Kidney glomerular epithelial cell (primary cell): ENCODE results near the gene SLC1A4.
"Not testable (repeated sequence)": the region's sequence is repeated elsewhere in the genome, so short reads cannot be mapped to it uniquely, and the experiment has no call there.

ENCODE experiments used
- DNase-seq: peaks from one replicate; lab custom pipeline; 2025; lab: John Stamatoyannopoulos, UW

The SLC1A4 gene

DNA sequence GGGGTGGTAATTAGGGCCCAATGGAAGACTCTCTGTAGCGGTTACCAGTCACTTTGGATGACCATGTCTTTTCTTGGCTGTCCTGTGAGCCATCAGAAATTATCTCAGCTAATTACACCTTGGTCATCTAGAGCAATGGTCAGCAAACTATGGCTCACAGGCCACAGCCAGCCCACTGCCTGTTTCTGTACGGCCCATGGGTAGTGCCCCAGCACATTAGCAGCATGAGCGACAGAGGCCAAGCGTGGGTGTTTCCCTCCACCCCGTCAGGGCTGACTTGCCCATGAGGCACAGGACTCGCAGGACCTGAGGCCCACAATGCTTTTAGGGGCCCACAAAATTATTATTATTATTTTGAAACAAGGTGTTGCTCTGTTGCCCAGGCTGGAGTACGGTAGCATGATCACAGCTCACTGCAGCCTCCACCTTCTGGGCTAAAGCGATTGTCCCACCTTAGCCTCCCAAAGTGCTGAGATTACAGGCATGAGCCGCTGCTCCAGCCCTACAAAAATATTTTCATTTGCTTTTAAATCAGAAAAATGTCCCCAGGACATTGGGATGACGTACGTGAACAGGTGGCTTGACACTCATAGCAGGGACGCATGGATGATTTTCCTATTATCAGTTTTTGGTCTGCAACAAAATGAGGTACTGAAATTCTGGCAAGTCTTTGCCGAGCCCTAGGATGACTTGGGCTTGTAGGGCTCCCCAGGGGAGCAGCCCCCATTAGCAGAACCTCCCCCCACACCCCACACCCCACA lies 37.7 kb downstream of the SLC1A4 start:
- DNase-seq = no peak

DNA sequence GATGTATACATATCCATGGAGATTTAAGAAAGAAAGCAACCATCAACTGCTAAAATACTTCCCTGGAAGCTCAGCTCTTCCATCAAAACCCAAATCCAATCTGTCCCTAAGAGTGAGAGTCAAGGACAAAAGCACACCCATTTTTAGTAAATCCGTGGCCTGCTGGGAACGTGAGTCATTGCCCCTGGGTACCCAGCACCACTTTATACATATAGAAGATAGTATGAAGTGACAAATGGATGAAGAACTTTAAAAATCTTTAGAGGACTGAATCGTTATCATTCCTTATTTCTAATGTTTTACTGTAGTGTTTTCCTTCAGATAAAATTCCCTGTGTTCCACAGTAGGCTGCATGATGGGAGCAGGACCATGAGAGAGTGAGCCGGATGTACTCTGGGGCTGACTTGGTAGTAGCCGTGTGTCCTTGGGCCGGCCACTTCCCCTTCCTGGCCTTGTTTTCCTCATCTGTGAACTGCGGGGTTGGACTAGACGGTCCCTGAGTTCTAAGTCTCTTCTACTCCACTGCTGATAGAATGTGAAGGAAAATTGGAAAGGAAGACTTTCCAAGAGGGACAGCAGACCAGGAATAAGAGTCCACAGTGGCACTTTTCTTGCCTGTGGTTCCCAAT lies 38.5 kb downstream of the SLC1A4 start:
- no peak for DNase-seq

DNA sequence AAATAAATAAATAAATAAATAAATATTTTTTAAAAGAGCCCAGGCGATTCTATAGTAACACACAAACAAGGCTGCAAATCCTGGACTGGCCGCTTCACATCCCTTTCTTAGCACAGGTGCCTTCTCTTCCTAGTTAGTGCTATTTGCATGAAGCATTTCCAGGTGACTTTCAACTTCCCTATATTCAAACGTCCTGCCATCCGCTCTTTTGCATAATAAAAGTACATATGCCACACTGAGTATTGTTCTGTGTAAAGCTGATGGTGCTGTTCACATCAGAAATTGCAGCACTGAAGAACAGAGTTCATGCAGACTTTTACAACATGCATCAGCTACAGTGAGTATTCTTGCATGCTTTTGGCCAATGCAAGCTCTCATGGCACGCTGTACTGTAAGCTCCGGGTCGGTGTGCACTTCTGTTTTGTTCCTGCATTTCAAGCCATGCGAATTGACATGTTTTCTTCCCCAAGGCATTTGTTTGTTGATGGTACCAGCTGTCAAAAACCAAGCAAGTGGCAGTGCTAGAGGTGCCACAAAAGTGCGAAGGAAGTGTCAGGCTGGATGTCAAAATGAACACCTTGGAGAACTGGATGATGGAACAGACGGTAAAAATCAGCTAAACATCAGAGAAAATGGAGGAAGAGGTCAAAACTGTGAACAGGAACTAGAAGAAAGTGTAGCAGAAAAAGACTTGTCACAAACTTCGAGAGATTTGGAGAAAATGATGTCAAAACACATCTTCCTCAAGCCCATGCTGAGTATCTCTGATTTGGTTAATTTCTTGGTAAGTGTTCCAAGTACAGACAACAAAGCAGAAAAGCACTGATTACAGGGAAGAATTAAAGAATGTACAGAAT lies 41.5 kb downstream of the SLC1A4 start:
- DNase-seq = no peak

DNA sequence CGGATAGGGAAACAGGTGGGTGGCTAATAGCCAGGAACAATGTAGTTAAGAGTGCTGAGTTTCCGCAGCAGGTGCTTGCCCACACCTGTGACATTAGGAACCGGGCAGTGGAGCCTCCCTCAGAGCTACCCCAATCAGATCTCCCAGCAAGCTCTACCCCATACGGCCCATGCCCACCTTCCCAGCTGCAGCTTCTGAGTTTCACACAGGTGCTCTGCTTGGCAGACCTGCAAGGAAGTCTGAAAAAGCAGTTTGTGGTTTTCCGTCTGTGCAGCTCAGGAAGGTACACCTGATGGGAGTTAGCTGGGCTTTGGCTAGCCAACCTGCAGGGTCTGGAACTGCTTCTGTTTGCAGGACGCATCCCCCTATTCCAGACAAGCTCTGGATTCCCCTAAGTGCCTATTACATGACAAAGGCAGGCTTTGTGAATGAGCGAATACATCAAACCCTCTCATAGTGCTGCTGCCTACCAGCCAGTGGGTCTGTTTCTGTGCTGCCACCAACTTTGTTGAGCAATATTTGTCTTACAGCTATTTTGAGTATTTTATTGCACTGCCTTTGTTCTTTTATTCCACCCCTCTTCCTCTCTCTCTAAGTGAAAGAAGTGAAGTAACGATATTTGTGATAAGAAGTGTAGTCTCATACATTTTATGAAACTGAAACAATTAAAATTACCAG lies 42.3 kb downstream of the SLC1A4 start:
- DNase-seq = no peak

DNA sequence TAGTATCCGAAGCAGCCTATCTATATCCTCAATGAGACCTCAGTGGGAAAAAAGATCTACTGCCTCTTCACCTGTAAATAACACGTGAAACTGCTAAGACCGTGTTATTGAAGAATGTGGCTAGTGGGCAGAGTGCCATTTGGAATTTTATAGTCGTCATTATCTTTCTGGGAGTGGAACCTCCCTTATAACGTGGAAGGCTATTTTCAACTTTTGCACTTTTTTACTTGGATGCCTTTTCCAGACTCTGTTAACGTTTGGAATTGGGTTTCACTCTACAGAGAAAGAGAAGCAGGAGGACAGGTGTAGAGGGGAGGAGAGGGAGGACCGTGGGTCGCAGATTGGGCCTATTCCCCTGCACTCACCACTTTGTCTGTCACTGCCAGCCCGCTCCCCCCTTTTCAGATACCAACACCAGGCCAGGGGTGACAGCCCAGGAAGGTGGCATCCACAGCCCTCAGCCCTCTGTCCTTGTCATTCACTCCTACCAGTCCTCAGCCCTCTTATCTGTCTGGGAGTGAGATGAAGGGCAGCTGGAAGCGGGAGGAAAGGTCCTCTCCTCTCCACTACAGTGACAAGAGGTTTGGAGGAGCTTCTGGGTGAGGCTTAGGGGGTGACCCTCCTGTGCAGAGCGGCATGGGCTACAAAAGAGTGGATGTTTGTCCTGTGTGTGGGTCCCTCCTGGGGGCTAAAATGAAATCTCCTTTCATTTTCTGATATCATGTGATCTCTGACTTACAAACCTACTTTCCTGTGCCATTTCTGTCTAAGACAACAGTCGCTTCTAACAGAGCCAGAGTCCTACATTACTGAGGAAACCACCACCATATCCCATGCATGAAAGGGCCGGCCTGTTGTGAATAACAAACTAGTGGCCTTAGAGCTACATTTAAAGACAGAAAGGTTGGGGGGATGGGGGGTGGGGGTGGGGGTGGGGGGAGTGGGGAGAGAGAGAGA lies 43.1 kb downstream of the SLC1A4 start:
- DNase-seq = no peak

DNA sequence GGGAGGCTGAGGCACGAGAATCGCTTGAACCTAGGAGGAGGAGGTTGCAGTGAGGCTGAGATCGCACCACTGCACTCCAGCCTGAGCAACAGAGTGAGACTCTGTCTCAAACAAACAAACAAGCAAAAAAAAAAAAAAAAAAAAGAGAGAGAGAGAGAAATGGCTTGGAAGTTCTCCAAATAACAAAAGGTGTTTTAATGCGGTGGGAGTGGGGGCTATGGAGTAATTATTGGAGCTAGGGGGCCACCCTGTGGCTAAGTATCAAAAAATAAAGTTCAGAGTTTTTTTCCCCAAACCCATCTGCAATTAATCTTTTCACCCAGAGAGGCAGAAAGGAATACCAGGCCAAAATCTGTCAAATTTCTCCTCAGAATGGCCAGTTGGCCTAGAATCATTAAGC lies 44.0 kb downstream of the SLC1A4 start:
- DNase-seq = no peak

DNA sequence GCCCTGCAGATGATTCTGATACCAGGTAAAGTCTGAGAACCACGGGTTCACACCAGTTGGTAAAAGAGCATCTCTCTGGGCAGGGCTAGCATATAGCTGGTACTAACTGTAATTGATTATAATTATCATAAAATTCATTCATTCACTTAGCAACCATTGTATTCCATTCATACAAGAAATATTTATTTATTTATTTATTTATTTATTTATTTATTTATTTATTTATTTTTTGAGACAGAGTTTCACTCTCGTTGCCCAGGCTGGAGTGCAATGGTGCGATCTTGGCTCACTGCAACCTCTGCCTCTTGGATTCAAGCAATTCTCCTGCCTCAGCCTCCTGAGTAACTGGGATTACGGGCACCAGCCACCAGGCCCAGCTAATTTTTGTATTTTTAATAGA lies 44.5 kb downstream of the SLC1A4 start:
- DNase-seq = not testable (repeated sequence)

DNA sequence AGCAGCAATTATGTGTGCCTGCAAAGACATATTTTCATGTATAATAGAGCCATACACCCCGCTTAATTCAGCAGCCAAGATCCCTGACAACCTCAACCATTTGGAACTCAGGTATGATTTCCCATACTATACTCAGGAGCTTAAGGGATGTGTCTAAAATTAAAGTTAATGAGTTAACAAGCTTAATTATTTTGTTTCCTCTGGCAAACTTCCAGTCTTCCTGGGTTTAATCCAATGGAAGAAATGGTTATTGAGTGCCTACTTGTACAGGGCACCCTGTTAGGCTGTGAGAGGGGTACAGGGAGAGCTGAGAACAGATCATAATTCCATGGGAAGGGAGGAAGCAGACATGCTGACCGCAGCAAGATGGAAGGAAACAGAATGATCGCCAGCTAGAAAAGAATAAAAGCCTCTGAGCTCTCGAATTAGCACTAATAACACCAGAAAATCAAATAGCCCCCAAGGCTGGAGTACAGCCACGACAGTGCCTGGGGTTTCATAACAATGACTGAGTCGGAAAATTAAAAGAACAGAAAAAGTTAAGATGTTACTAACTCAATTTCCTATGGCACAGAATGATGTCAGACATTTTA lies 46.2 kb downstream of the SLC1A4 start:
- no peak for DNase-seq

DNA sequence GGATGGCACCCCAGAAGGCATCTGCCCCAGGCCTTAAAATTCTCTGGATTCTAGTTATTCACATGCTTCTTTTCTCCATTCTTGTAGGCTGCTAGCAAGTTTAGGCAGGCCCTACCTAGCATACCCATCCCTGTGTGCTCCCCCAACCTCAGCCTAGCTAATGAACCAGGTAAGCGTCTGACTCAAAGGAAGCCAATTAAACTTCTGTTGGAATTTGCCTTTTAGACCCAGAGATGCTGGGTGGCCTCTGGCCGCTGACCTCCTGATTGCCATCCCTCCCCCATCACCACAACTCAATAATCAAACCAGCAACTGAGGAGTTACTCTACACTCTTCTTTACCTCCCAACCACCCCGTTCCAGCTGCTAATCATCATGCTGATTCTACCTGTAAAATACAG lies 48.0 kb downstream of the SLC1A4 start:
- DNase-seq = no peak

DNA sequence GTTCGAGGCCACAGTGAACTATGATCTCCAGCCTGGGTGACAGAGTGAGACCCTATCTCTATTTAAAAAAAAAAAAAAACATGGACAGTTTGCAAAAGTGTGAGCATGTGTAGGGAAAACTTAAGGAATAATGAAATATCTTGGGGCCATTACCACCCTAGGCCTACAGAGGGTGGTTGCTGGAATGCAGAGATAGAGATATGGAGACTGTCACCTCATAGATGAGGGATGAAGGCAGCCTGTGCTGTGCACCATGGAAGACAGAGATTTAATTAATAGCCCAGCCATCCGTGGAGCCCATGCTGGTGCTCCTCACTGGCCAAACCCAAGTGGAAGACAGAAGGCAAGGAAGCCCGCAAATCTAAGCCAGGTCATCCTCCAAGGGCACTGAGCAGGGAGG lies 50.4 kb downstream of the SLC1A4 start:
- no peak for DNase-seq

DNA sequence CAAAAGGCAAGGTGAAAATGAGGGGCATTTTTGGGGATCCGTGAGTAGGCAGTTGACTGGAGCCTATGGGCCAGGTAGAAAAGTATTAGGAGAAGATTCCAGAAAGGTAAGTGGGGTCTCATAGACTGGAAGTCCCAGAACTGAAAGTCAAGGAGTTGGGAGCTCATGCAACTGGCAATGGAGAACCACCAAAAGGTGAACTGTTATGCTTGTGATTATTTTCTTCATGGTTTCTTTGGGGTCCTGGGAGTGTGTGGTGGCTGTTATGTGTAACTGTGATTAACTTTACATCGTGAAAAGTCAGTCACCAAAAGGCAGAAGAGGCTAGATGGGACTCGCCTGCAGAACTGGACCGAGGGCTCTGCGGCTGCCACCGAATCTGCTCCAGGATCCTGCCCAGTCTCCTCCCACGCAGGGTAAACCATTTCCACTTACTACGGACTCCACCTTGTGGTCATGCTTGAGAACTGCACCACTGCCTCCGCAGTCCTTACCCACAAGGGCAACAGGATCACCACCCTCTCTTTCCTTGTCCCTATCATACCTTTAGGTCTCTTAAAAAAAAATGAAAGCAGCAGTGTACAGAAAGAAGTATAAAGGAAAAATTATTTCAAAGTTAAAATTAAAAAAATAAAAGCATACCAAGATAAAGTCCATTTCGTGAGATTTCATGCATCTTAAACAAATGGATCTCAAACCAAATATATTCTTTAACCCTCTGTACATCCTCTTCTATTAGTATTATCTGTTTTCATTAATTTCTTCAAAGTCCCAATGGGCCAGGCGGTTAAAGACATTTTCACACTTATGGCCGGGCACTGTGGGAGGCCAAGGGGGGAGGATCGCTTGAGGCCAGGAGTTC lies 51.4 kb downstream of the SLC1A4 start:
- peak; percentile 79 for DNase-seq

DNA sequence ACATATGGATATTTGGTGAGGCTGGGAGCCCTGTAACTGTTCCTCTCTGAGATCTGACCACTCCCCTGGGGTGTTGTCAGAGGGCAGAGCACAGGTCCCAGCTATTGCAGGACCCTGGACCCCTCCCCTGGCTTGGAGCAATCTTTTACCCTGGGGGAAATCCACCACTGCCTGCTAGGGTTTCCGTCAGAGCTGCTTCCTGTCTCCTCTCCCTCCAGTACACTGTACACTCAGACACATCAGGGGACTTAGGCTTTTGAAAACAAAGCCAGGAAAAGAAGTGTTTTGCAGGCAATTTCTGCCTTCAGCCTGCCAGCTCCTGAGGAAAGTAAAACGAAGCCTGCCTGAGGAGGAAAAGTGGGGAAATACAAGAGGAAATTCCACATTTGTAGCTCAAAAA lies 53.8 kb downstream of the SLC1A4 start:
- no peak for DNase-seq

DNA sequence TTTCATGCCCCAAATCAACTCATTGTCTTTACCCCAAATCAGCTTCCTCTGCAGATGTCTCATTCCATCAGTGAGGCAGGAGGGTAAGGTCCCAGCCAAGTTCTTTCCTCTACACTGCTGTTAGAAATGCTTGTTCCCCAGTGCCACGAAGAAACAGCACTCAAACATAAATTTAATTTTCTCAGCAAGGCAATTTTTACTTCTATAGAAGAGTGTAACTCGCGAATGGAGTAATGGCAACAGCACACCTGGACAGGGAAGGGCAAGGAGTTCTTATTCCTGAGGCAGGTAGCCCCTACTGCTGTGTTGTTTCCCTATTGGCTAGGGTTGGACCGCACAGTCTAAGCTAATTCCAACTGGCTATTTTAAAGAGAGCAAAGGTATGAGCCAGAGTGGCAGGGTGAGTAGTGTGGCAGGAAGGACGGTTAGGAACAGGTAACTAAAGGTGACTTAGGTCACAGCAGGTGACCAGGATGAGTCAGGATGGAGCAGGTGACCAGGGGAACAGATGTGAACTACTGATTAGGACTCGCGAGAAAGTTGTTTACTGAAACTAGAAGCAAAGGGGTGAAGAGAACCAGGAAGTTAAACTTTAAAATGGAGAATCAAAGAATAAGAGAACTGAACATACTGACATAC lies 55.0 kb downstream of the SLC1A4 start:
- no peak for DNase-seq

DNA sequence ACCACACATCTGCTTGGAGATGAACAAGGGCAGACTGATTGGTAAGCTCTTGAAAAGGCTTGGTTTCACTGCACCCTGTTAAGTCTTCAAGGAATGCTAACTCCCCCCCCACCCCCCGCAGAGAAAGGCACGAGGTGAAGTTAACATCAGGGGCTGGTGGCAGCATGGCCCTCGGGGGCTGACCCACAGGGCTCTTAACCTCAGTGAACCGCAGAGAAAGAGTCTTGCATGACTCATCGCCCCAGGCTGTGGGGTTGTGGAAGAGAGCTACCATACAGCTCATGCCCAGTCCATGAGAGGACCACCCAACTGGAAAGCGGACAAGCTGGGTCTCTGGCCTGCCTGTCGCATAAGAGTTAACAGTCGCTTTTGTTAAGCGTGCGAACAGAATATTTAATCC lies 56.5 kb downstream of the SLC1A4 start:
- DNase-seq = no peak

DNA sequence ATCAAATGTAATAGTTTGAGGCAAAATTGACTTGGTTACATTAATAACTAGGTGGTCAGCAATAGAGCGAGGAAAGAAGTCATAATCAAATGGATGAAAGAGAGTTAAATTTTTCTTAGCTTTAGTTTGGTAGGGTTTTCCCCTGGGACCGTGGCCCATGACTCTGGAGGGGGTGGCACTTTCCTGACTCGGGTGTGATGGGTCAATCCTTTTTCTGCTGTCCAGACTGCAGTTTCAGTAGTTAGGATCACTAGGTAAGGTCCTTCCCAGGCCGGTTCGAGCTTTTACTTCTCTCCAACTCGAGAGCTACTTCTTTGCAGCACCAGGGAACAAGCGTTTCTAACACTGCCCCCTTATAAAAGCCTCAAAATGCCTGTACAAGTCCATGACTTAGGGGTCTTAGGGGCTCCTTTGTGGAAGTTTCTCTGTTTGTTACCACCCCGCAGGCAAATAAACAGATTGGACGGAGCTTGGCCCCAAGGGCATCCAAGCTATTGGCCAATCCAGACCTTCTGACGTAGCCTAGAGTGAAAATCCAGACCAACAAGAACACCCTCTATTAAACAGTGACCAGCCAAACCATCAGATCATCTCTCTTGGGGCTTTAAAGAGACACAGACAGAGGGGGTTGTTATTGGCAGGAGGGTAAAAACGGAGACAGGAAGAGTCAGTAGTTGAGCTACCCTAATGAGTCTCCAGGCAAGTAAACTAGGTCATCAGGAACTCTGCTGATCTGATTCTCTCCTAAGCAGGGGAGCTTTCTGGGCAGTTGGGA lies 57.6 kb downstream of the SLC1A4 start:
- no peak for DNase-seq

DNA sequence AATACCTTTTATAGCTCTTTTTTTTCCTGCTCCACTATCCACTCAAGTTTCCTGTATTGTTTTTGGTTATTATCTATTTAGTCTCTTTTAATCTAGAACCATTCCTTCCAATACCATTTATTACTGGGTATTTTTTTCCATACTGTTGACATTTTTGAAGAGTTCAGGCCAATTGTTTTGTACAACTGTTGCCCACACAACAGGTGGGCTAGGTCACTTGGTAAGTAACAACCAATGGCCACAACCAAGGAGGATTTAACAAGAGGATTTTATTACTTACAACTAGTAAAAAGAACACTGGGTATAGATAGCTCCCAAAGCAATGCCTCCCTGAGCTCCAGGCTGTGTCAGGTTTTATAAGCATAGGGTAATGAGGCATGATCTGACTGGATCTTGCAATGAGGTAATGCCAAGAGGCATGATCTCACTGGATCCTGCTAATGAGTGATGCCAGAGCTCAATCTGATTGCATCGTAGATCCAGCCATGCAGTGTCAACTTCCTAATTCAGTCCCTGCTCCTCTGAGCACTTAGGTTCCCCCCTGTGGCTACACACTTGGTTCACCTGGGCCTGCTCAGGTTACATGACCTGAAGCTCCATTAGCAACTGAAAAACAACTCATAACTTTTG lies 59.9 kb downstream of the SLC1A4 start:
- DNase-seq = no peak

DNA sequence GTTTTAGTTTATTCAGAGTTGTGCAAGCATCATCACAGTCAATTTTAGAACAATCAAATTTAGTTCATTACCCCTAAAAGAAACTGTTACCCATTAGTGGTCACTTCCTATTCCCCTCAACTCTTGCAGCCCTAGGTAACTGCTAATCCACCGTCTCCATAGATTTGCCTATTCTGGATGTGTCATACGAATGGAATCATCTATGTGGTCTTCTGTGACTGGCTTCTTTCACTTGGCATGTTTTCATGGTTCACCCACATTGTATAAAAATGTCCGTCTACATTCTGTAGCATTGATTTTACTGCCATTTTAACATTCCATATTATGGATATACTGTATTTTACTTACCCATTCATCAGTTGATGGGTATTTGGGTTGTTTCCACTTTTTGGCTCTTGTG lies 61.7 kb downstream of the SLC1A4 start:
- no peak for DNase-seq

DNA sequence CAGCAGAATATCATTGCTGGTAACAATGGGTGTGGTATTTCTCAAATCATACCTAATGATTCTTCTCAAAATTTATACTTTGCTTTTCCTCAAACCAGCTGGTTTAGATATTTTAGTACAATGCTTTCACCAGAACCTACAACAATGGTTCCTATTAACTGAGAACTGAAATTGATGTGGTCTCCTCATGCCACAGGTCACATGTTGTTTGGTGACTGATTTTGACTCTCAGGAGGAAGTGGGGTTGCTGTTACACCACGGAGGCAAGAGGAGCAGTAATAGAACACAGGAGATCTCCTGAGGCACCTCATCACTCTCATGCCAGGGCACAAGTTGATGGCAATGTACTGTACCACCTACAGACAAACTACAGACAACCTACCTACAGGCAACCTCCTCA lies 64.0 kb downstream of the SLC1A4 start:
- no peak for DNase-seq
